ENCODE data around the gene ZEB2. TPM values are rescaled to one million over a fixed set of nuclear protein-coding genes. Genes with fewer than 3 reads are reported as not detected.

The ZEB2 gene
- total RNA-seq, 1 experiment from 2014 or later: 1.2 TPM

DNA sequence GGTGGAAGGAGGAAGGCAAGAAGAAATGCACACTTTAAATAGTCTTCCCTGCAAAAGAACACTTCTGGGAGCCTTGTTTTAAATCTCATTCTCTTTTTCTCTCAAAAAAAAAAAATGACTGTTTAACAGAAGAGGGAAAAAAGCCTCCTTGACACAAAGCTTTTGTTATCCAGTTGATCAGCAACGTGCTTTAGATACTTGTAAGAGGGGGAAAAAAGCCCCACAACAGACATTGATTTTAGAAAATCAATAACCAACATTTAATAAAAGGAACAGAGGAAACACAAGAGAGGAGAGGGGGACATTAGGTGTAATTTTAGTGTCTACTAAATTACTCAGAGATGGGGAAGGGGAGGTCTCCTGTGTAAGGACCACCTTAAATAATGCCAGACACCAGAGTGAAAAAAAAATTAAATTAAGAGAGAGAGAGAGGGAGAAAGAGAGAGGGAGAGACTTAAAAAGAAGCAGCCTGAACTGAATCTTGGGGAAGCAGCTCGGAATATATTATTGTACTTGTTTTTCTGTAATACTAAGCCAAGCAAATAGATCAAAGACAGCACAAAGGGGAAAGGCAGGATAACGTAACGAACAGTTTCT lies 4.7 kb downstream of the ZEB2 start:
- Histone ChIP-seq H3T11ph (ENCODE audit: low read length) (no peak overlapping the region), H3K9me3 (ENCODE audit: control insufficient read depth, low read depth, low read length) (no peaks in the 10 kb centered on the region), H3K4me2 (ENCODE audit: insufficient read depth, insufficient read length, low read length) (peak overlapping the region; percentile 43), H2BK5ac (ENCODE audit: insufficient read length, low read length) (no peak overlapping the region), H3K4ac (ENCODE audit: low read depth, low read length) (no peak overlapping the region), H3K9ac (ENCODE audit: extremely low read depth, insufficient read length, low read length) (no peak overlapping the region), H3K23ac (ENCODE audit: insufficient read length, low read depth, low read length) (no peak overlapping the region), H4K20me1 (ENCODE audit: control insufficient read depth, insufficient read depth, insufficient read length) (no peaks in the 10 kb centered on the region), H2AK5ac (ENCODE audit: insufficient read length, low read length) (no peak overlapping the region), H2BK20ac (ENCODE audit: low read depth, low read length, poor library complexity, severe bottlenecking) (no peak overlapping the region), H3K14ac (ENCODE audit: insufficient read depth, low read length) (no peak overlapping the region), H3K56ac (ENCODE audit: insufficient read length, low read depth, low read length) (no peak overlapping the region), H4K8ac (replicated peaks; ENCODE audit: insufficient read length, low read depth, low read length) (no peak overlapping the region), H2BK15ac (ENCODE audit: low read depth, low read length) (no peak overlapping the region), H3K79me1 (ENCODE audit: insufficient read depth, low read depth, low read length, poor library complexity, severe bottlenecking) (no peaks in the 10 kb centered on the region), H2BK120ac (ENCODE audit: low read depth, low read length, poor library complexity, severe bottlenecking) (no peak overlapping the region), H3K23me2 (ENCODE audit: insufficient read length, low read depth, low read length, poor library complexity, severe bottlenecking) (peaks cover 27% of the 10 kb centered on the region), H2AFZ (ENCODE audit: low read length) (no peak overlapping the region), H2BK12ac (ENCODE audit: insufficient read length, low read depth, low read length) (no peak overlapping the region), H4K91ac (ENCODE audit: insufficient read length, low read depth, low read length) (no peak overlapping the region), H3K27me3 (ENCODE audit: insufficient read depth, low read length) (peaks cover 73% of the 10 kb centered on the region), H3K27ac (ENCODE audit: insufficient read length, low read depth, low read length) (no peak overlapping the region), H3K79me2 (ENCODE audit: insufficient read depth, low read length) (no peaks in the 10 kb centered on the region), H3K4me1 (ENCODE audit: insufficient read depth, low read length) (peaks cover 18% of the 10 kb centered on the region), H4K5ac (ENCODE audit: insufficient read length, low read depth, low read length) (no peak overlapping the region), H3K18ac (ENCODE audit: insufficient read length, low read depth, low read length) (no peak overlapping the region)
- Mint-ChIP-seq H3K27me3 (ENCODE audit: low read depth) (peaks cover 60% of the 10 kb centered on the region), H3K36me3 (ENCODE audit: insufficient read depth in 1 of 3, low read depth in 3 of 3) (no peaks in the 10 kb centered on the region), H3K4me1 (peaks cover 53 to 56% of the 10 kb centered on the region in 2 experiments), H3K27ac (no peak overlapping the region), H3K9me3 (peaks cover 3% of the 10 kb centered on the region in 2 experiments; a peak in 3 of 5 replicates), H3K4me3 (peak overlapping the region; percentile 62 to 85)
- TF ChIP-seq, protein P1, sequence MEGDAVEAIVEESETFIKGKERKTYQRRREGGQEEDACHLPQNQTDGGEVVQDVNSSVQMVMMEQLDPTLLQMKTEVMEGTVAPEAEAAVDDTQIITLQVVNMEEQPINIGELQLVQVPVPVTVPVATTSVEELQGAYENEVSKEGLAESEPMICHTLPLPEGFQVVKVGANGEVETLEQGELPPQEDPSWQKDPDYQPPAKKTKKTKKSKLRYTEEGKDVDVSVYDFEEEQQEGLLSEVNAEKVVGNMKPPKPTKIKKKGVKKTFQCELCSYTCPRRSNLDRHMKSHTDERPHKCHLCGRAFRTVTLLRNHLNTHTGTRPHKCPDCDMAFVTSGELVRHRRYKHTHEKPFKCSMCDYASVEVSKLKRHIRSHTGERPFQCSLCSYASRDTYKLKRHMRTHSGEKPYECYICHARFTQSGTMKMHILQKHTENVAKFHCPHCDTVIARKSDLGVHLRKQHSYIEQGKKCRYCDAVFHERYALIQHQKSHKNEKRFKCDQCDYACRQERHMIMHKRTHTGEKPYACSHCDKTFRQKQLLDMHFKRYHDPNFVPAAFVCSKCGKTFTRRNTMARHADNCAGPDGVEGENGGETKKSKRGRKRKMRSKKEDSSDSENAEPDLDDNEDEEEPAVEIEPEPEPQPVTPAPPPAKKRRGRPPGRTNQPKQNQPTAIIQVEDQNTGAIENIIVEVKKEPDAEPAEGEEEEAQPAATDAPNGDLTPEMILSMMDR (conservative IDR thresholded peaks at IDR 0.05): no peak
- no peak for DNase-seq
- WGBS (ENCODE audit: extremely low coverage, insufficient read length, low lambda C conversion rate): no CpG with 5 or more reads among the region's 4 CpGs

Measured in H9 (cell line).